Fibroblast of skin of scalp (primary cell): ENCODE measurements around the gene GMPPA.
A peak's percentile ranks its signal among the peaks of the same experiment; 100 is the strongest.

ENCODE experiments used
- DNase-seq: peaks from one replicate; pipeline ENCODE4 v3.0.0-alpha.2; 2013

The GMPPA gene

GRCh38 chr2:219540784-219541504 is 42.3 kb downstream of the GMPPA start:
- no peak for DNase-seq

- peak; percentile 61 for DNase-seq
Observed at GRCh38 chr2:219541611-219542180, 43.0 kb downstream of the GMPPA start.

- peak; percentile 14 for DNase-seq
Observed at GRCh38 chr2:219542931-219543595, 44.4 kb downstream of the GMPPA start.

- DNase-seq = peak; percentile 99
Observed at GRCh38 chr2:219543596-219544358, 45.1 kb downstream of the GMPPA start, which contains the start of the genes CHPF and TMEM198. Gene CHPF (minus strand): TSS chr2:219543809. CDS start chr2:219543538, 271 bp downstream. Gene TMEM198 (plus strand): TSS chr2:219544028. CDS start chr2:219544728, 700 bp downstream.

GRCh38 chr2:219544567-219544966 is 45.9 kb downstream of the GMPPA start:
- no peak for DNase-seq

GRCh38 chr2:219545295-219545942 is 46.7 kb downstream of the GMPPA start:
- no peak for DNase-seq

GRCh38 chr2:219545943-219546352 is 47.3 kb downstream of the GMPPA start:
- DNase-seq = no peak

GRCh38 chr2:219547621-219548020 is 48.9 kb downstream of the GMPPA start:
- no peak for DNase-seq

GRCh38 chr2:219548990-219549389 is 50.3 kb downstream of the GMPPA start:
- no peak for DNase-seq

GRCh38 chr2:219549619-219550018 is 50.9 kb downstream of the GMPPA start:
- DNase-seq = no peak

- no peak for DNase-seq
Observed at GRCh38 chr2:219551441-219552381, 53.0 kb downstream of the GMPPA start.

- peak; percentile 78 for DNase-seq
Observed at GRCh38 chr2:219552382-219553167, 53.9 kb downstream of the GMPPA start.

GRCh38 chr2:219553168-219553417 is 54.4 kb downstream of the GMPPA start:
- DNase-seq = no peak

GRCh38 chr2:219553463-219553963 is 54.8 kb downstream of the GMPPA start:
- no peak for DNase-seq

- no peak for DNase-seq
Observed at GRCh38 chr2:219554350-219554749, 55.7 kb downstream of the GMPPA start.

GRCh38 chr2:219555956-219556355 is 57.3 kb downstream of the GMPPA start:
- no peak for DNase-seq

GRCh38 chr2:219556413-219556812 is 57.7 kb downstream of the GMPPA start:
- no peak for DNase-seq
